HEK293 (cell line): ENCODE results near the gene PRR16.

ENCODE experiments used
- CTCF ChIA-PET: fragments of 350-600 bp; formaldehyde crosslinking; extraction: SDS; loops from one replicate; lab custom pipeline; 2021; ENCODE audit warnings: antibody characterized with exemption; lab: Yijun Ruan, JAX
- POLR2A ChIA-PET: fragments of 300-600 bp; formaldehyde crosslinking; extraction: SDS; loops from one replicate; lab custom pipeline; 2020; ENCODE audit warnings: antibody characterized with exemption, inconsistent platforms; lab: Yijun Ruan, JAX
- H3K27ac ChIP-seq: fragments of 200-500 bp; sonication (Bioruptor generic); 2 replicates; pipeline ENCODE4 v1.5.1; 2014; ENCODE audit warnings: low read depth, low read length, control low read depth, inconsistent platforms; ENCODE audit errors: extremely low read depth
- H3K36me3 ChIP-seq, 2 experiments: fragments of 200-500 bp in 1 of 2; sonication (Bioruptor generic) in 1 of 2; 1 replicate in 1 of 2; 2 replicates in 1 of 2; pipeline ENCODE4 v1.5.1; 2014 to 2017; ENCODE audit warnings: inconsistent platforms in 2 of 2, low read length in 2 of 2; ENCODE audit not compliant: control insufficient read depth in 2 of 2, insufficient read depth in 1 of 2
- H3K4me1 ChIP-seq: fragments of 200-500 bp; sonication (Bioruptor generic); 2 replicates; pipeline ENCODE4 v1.5.1; 2014; ENCODE audit warnings: mild to moderate bottlenecking, low read length, inconsistent platforms; ENCODE audit not compliant: control insufficient read depth, insufficient read depth
- H3K4me3 ChIP-seq: 2 replicates; pipeline ENCODE4 v1.5.1; 2011; ENCODE audit warnings: low read depth, mild to moderate bottlenecking, control low read depth, low read length, moderate library complexity
- H3K9me3 ChIP-seq: fragments of 200-500 bp; sonication (Bioruptor generic); 2 replicates; pipeline ENCODE4 v1.5.1; 2014; ENCODE audit warnings: low read depth, low read length, inconsistent platforms; ENCODE audit not compliant: control insufficient read depth, insufficient read depth
- FEZF1 ChIP-seq: fragments of 450-650 bp; formaldehyde crosslinking; IDR thresholded peaks from 2 replicates; pipeline ENCODE4 v1.5.1; 2016; ENCODE audit warnings: missing biosample characterization, missing genetic modification characterization
- HOXD13 ChIP-seq: sonication (generic); formaldehyde crosslinking; IDR thresholded peaks from 2 replicates; pipeline ENCODE4 v1.8.0; 2022; ENCODE audit warnings: missing genetic modification reagents, borderline replicate concordance
- KLF7 ChIP-seq: fragments of 450-650 bp; formaldehyde crosslinking; IDR thresholded peaks from 2 replicates; pipeline ENCODE4 v1.5.1; 2016; ENCODE audit warnings: missing biosample characterization, missing genetic modification characterization, borderline replicate concordance
- SCRT1 ChIP-seq: fragments of 450-650 bp; formaldehyde crosslinking; IDR thresholded peaks from 2 replicates; pipeline ENCODE4 v1.5.1; 2016; ENCODE audit warnings: missing biosample characterization, missing genetic modification characterization, borderline replicate concordance
- SCRT2 ChIP-seq: fragments of 450-650 bp; formaldehyde crosslinking; IDR thresholded peaks from 2 replicates; pipeline ENCODE4 v1.5.1; 2016; ENCODE audit warnings: missing biosample characterization, missing genetic modification characterization
- SETDB1 ChIP-seq: IDR thresholded peaks from one replicate; pipeline ENCODE4 v1.6.1; 2017; ENCODE audit warnings: mild to moderate bottlenecking, low read length, moderate library complexity, mixed read lengths; ENCODE audit not compliant: insufficient read length
- TRIM28 ChIP-seq: IDR thresholded peaks from 2 replicates; pipeline ENCODE4 v1.6.1; 2011; ENCODE audit warnings: low read length, control low read depth, borderline replicate concordance
- YY1 ChIP-seq: fragments of 450-650 bp; formaldehyde crosslinking; IDR thresholded peaks from 2 replicates; pipeline ENCODE4 v1.5.1; 2018; ENCODE audit warnings: missing biosample characterization, missing genetic modification characterization
- ZBTB8A ChIP-seq: fragments of 450-650 bp; formaldehyde crosslinking; IDR thresholded peaks from 2 replicates; pipeline ENCODE4 v1.5.1; 2016; ENCODE audit warnings: missing biosample characterization, missing genetic modification characterization
- ZFHX2 ChIP-seq: fragments of 450-650 bp; formaldehyde crosslinking; conservative IDR thresholded peaks from 2 replicates; pipeline ENCODE4 v1.5.1; 2016; ENCODE audit warnings: missing biosample characterization, missing genetic modification characterization
- ZNF132 ChIP-seq: fragments of 450-650 bp; formaldehyde crosslinking; IDR thresholded peaks from 2 replicates; pipeline ENCODE4 v1.5.1; 2017; ENCODE audit warnings: missing biosample characterization, missing genetic modification characterization, borderline replicate concordance
- ZNF184 ChIP-seq: fragments of 450-650 bp; IDR thresholded peaks from 2 replicates; pipeline ENCODE4 v1.5.1; 2018; ENCODE audit warnings: missing biosample characterization, mild to moderate bottlenecking, missing genetic modification characterization
- ZNF394 ChIP-seq: fragments of 450-650 bp; formaldehyde crosslinking; IDR thresholded peaks from 2 replicates; pipeline ENCODE4 v1.5.1; 2016; ENCODE audit warnings: missing biosample characterization, missing genetic modification characterization, mild to moderate bottlenecking, moderate library complexity, borderline replicate concordance
- ZNF433 ChIP-seq: fragments of 450-650 bp; formaldehyde crosslinking; IDR thresholded peaks from 2 replicates; pipeline ENCODE4 v1.5.1; 2016; ENCODE audit warnings: missing biosample characterization, missing genetic modification characterization, low read depth
- ZNF449 ChIP-seq: fragments of 450-650 bp; formaldehyde crosslinking; IDR thresholded peaks from 2 replicates; pipeline ENCODE4 v1.5.1; 2017; ENCODE audit warnings: missing biosample characterization, mild to moderate bottlenecking, missing genetic modification characterization, moderate library complexity
- ZNF510 ChIP-seq: fragments of 450-650 bp; formaldehyde crosslinking; IDR thresholded peaks from 2 replicates; pipeline ENCODE4 v1.5.1; 2018; ENCODE audit warnings: mild to moderate bottlenecking, missing genetic modification characterization, missing biosample characterization; ENCODE audit not compliant: insufficient replicate concordance
- ZNF518A ChIP-seq: fragments of 450-650 bp; formaldehyde crosslinking; conservative IDR thresholded peaks from 2 replicates; pipeline ENCODE4 v1.5.1; 2016; ENCODE audit warnings: low read depth, missing biosample characterization, missing genetic modification characterization
- ZNF529 ChIP-seq: fragments of 450-650 bp; formaldehyde crosslinking; IDR thresholded peaks from 2 replicates; pipeline ENCODE4 v1.5.1; 2017; ENCODE audit warnings: missing genetic modification characterization, missing biosample characterization; ENCODE audit not compliant: insufficient replicate concordance
- ZNF530 ChIP-seq: fragments of 450-650 bp; formaldehyde crosslinking; IDR thresholded peaks from 2 replicates; pipeline ENCODE4 v1.5.1; 2016; ENCODE audit warnings: low read depth, missing biosample characterization, missing genetic modification characterization
- ZNF544 ChIP-seq: fragments of 450-650 bp; formaldehyde crosslinking; IDR thresholded peaks from 2 replicates; pipeline ENCODE4 v1.5.0; 2017; ENCODE audit warnings: missing biosample characterization, missing genetic modification characterization
- ZNF558 ChIP-seq: fragments of 450-650 bp; formaldehyde crosslinking; IDR thresholded peaks from 2 replicates; pipeline ENCODE4 v1.5.1; 2016; ENCODE audit warnings: missing biosample characterization, missing genetic modification characterization
- ZNF571 ChIP-seq: fragments of 450-650 bp; formaldehyde crosslinking; IDR thresholded peaks from 2 replicates; pipeline ENCODE4 v1.5.0; 2017; ENCODE audit warnings: missing biosample characterization, missing genetic modification characterization
- ZNF664 ChIP-seq: fragments of 450-650 bp; formaldehyde crosslinking; IDR thresholded peaks from 2 replicates; pipeline ENCODE4 v1.5.1; 2016; ENCODE audit warnings: missing biosample characterization, missing genetic modification characterization
- ZNF704 ChIP-seq: fragments of 450-650 bp; formaldehyde crosslinking; IDR thresholded peaks from 2 replicates; pipeline ENCODE4 v1.5.1; 2016; ENCODE audit warnings: missing biosample characterization, missing genetic modification characterization

PRR16 gene

GRCh38 chr5:120529386-120529785, 65.3 kb downstream of the PRR16 start:
- no peaks in the 10 kb centered on the region for H3K4me1 ChIP-seq
- no peaks in the 10 kb centered on the region for H3K9me3 ChIP-seq
- H3K36me3 ChIP-seq, result no peaks in the 10 kb centered on the region
- ChIA-PET POLR2A (no interaction called here), CTCF (no interaction called here)
- H3K4me3 ChIP-seq, result no peak overlapping the region
- no peak overlapping the region for H3K27ac ChIP-seq
- no peak for TF ChIP-seq FEZF1 (tag by site-specific recombination)
- TF ChIP-seq SETDB1, result no peak
- no peak for TF ChIP-seq SCRT1 (tag by site-specific recombination)
- no peak for TF ChIP-seq ZNF571
- TF ChIP-seq ZNF184 (tag by site-specific recombination), result no peak
- no peak for TF ChIP-seq ZNF544 (tag by site-specific recombination)
- no peak for TF ChIP-seq TRIM28

- TF ChIP-seq ZNF664 (tag by site-specific recombination) (no peak), ZNF510 (no peak), HOXD13 (CRISPR knock-in tag) (no peak), ZBTB8A (tag by site-specific recombination) (no peak), ZNF704 (tag by site-specific recombination) (no peak), ZNF132 (tag by site-specific recombination) (no peak), ZNF529 (tag by site-specific recombination) (no peak), ZNF558 (tag by site-specific recombination) (no peak)
- TF ChIP-seq, all 188 proteins: peak for 0
- Histone ChIP-seq H3K4me3 (no peak overlapping the region), H3K36me3 (no peaks in the 10 kb centered on the region), H3K4me1 (no peaks in the 10 kb centered on the region), H3K9me3 (no peaks in the 10 kb centered on the region), H3K27ac (no peak overlapping the region)
- CTCF ChIA-PET, result no interaction called here
- POLR2A ChIA-PET, result no interaction called here
These were observed 67.1 kb downstream of the PRR16 start for GRCh38 chr5:120531215-120531614.

GRCh38 chr5:120532835-120533234, 68.7 kb downstream of the PRR16 start:
- TF ChIP-seq ZNF518A (no peak), ZNF530 (tag by site-specific recombination) (no peak), SCRT2 (tag by site-specific recombination) (no peak), KLF7 (tag by site-specific recombination) (no peak), YY1 (no peak), ZNF449 (no peak), ZNF394 (tag by site-specific recombination) (no peak), ZFHX2 (tag by site-specific recombination) (no peak), ZNF433 (tag by site-specific recombination) (no peak)
- ChIA-PET POLR2A (no interaction called here), CTCF (no interaction called here)
- H3K9me3 ChIP-seq, result no peaks in the 10 kb centered on the region
- no peak overlapping the region for H3K4me3 ChIP-seq
- H3K4me1 ChIP-seq, result no peaks in the 10 kb centered on the region
- no peaks in the 10 kb centered on the region for H3K36me3 ChIP-seq
- H3K27ac ChIP-seq, result no peak overlapping the region
